Ovary (tissue), 9 donors: ENCODE measurements around the gene ENTPD8. TPM values are rescaled to one million over a fixed set of nuclear protein-coding genes. Genes with fewer than 3 reads are reported as not detected.
A peak's percentile ranks its signal among the peaks of the same experiment; 100 is the strongest.

ENCODE experiments used
- DNase-seq, 5 donors: peaks; one replicate each; pipeline ENCODE4 v3.0.0-alpha.2; 2019 to 2020
- H3K27ac ChIP-seq, 2 donors: fragments of 200-600 bp; one replicate each; pipeline versions ENCODE4 v1.5.1 to v1.8.0; 2019 to 2022
- H3K27me3 ChIP-seq: fragments of 200-600 bp; one replicate; pipeline ENCODE4 v1.8.0; 2022
- H3K36me3 ChIP-seq: fragments of 200-600 bp; sonication (generic); one replicate; pipeline ENCODE4 v1.5.1; 2019
- H3K4me1 ChIP-seq: one replicate; pipeline ENCODE4 v1.8.1; 2013; ENCODE audit warnings: mild to moderate bottlenecking, moderate library complexity; ENCODE audit not compliant: insufficient read depth
- H3K4me3 ChIP-seq: fragments of 200-600 bp; sonication (generic); one replicate; pipeline ENCODE4 v1.5.1; 2017
- H3K9me3 ChIP-seq, 2 donors: fragments of 200-600 bp in 1 of 2; sonication (generic) in 1 of 2; one replicate each; pipeline versions ENCODE4 v1.5.1 to v1.8.1; 2013 to 2019; ENCODE audit warnings: mild to moderate bottlenecking in 1 of 2, moderate library complexity in 1 of 2
- CTCF ChIP-seq, 3 donors: fragments of 450-650 bp in 2 of 3; fragments of 200-600 bp in 1 of 3; IDR thresholded peaks; one replicate each; pipeline versions ENCODE4 v1.5.1 to v1.8.0; 2016 to 2022; ENCODE audit warnings: antibody characterized with exemption in 3 of 3, mild to moderate bottlenecking in 1 of 3
- EP300 ChIP-seq: sonication (generic); formaldehyde crosslinking; IDR thresholded peaks from one replicate; pipeline ENCODE4 v1.6.1; 2017; ENCODE audit warnings: antibody characterized with exemption
- POLR2A ChIP-seq: fragments of 450-650 bp; IDR thresholded peaks from one replicate; pipeline ENCODE4 v1.6.1; 2017; ENCODE audit warnings: antibody characterized with exemption, mild to moderate bottlenecking, moderate library complexity
- WGBS, 3 donors: extraction: QIAGEN DNeasy Blood & Tissue Kit in 1 of 3; methylation state at CpG; one replicate each; pipeline versions ENCODE4 v1.1.5 to v1.1.7; 2013 to 2017; 5-methylcytosine and 5-hydroxymethylcytosine counted together
- intact Hi-C, 4 donors: fragments of 100-400 bp; cut with DNase I; formaldehyde crosslinking; loops; one replicate each; pipeline versions ENCODE4 v1.11.0 to v1.15.1; 2022 to 2023
- polyA plus RNA-seq, 2 donors: library from polyadenylated mRNA; stranded (reverse); fragments of 200-250 nt in 1 of 2; fragments of 350-450 nt in 1 of 2; fragmentation: Illumina TruSeq in 1 of 2; extraction: RNeasy Lipid Tissue Mini Kit (QIAGEN cat#74804) in 1 of 2; gene quantifications; one replicate each; pipeline ENCODE4 v1.2.3, GENCODE V29; 2013 to 2014
- total RNA-seq, 7 donors: library from RNA; depleted of rRNA in 2 of 7; stranded (reverse); fragments of >200 nt in 2 of 7; fragmentation: NEBNext Ultra II Directional in 3 of 7; extraction: Animal tissue kit (Norgen Biotek cat#: 25700) in 3 of 7; gene quantifications; one replicate each; pipeline versions ENCODE4 v1.1.0 to v1.2.4, GENCODE V29; 2016 to 2023
- donor health status: DM: no; HTN: no; CAD: no; lungs with moderate emphysema.
- donor health status: DM: no; HTN: no; CAD: no.
- donor health status: Bipolar disorder and iron deficiency.
- donor health status: DM: yes; HTN: yes; CAD: no.
- donor health status: DM: no; HTN: no; CAD: no.
- donor health status: DM: yes; HTN: yes; CAD: no.

Gene ENTPD8
- total and polyA plus RNA-seq, 9 donors = 0.10 to 0.57 (median 0.17) TPM; not detected in 3

- Histone ChIP-seq H3K36me3 (no peaks in the 10 kb centered on the region), H3K27ac (no peak overlapping the region), H3K4me1 (no peaks in the 10 kb centered on the region), H3K4me3 (no peak overlapping the region), H3K9me3 (no peaks in the 10 kb centered on the region), H3K27me3 (no peaks in the 10 kb centered on the region)
- WGBS, 3 donors = 79 to 88% (median 85%) methylated on average over 15 of the region's 15 CpGs
- DNase-seq = no peak
- TF ChIP-seq CTCF (IDR thresholded peaks at IDR 0.05) = no peak
- no peak for TF ChIP-seq POLR2A
- no peak for TF ChIP-seq EP300
- intact Hi-C loops = no loop called here
These were observed 44.9 kb downstream of the ENTPD8 start for GRCh38 chr9:137396227-137396626.

GRCh38 chr9:137395666-137396010 lies 45.5 kb downstream of the ENTPD8 start:
- Histone ChIP-seq H3K27ac (no peak overlapping the region), H3K9me3 (no peaks in the 10 kb centered on the region), H3K27me3 (no peaks in the 10 kb centered on the region), H3K36me3 (no peaks in the 10 kb centered on the region), H3K4me1 (no peaks in the 10 kb centered on the region), H3K4me3 (no peak overlapping the region)
- 79 to 93% (median 80%) methylated on average over 8 to 11 of the region's 11 CpGs for WGBS, 3 donors
- no peak for DNase-seq
- intact Hi-C loops = no loop called here
- TF ChIP-seq POLR2A (no peak), CTCF (IDR thresholded peaks at IDR 0.05) (no peak), EP300 (no peak)

- Histone ChIP-seq H3K36me3 (no peaks in the 10 kb centered on the region), H3K27ac (no peak overlapping the region), H3K9me3 (no peaks in the 10 kb centered on the region), H3K4me1 (no peaks in the 10 kb centered on the region), H3K4me3 (no peak overlapping the region), H3K27me3 (no peaks in the 10 kb centered on the region)
- 77 to 90% (median 80%) methylated on average over 32 to 36 of the region's 36 CpGs for WGBS, 3 donors
- intact Hi-C loops = no loop called here
- TF ChIP-seq POLR2A = no peak
- TF ChIP-seq EP300 = no peak
- no peak for TF ChIP-seq CTCF (IDR thresholded peaks at IDR 0.05)
- peak in 1 of 5 donors; percentile 19 for DNase-seq
These were observed 46.1 kb downstream of the ENTPD8 start for GRCh38 chr9:137394866-137395665.

- DNase-seq = peak in 1 of 5 donors; percentile 17
- Histone ChIP-seq H3K27ac (no peak overlapping the region), H3K36me3 (no peaks in the 10 kb centered on the region), H3K4me3 (no peak overlapping the region), H3K4me1 (no peaks in the 10 kb centered on the region), H3K27me3 (no peaks in the 10 kb centered on the region), H3K9me3 (no peaks in the 10 kb centered on the region)
- whole genome bisulfite sequencing, 3 donors = 88 to 94% (median 91%) methylated on average over 24 to 28 of the region's 28 CpGs
- intact Hi-C loops = no loop called here
- TF ChIP-seq POLR2A (no peak), EP300 (no peak), CTCF (IDR thresholded peaks at IDR 0.05) (no peak)
These were observed 47.7 kb downstream of the ENTPD8 start for GRCh38 chr9:137393176-137394150.
